Suprapubic skin (tissue), 4 donors: ENCODE data around the gene NHLRC2.

Experiments
- EP300 ChIP-seq: sonication (generic); formaldehyde crosslinking; IDR thresholded peaks from one replicate; pipeline ENCODE4 v1.6.1; 2017; ENCODE audit warnings: antibody characterized with exemption
- POLR2A ChIP-seq, 2 donors: fragments of 450-650 bp; IDR thresholded peaks; one replicate each; pipeline ENCODE4 v1.6.1; 2017; ENCODE audit warnings: antibody characterized with exemption in 2 of 2, mild to moderate bottlenecking in 2 of 2, moderate library complexity in 2 of 2
- POLR2AphosphoS5 ChIP-seq, 3 donors: sonication (generic); formaldehyde crosslinking; IDR thresholded peaks; one replicate each; pipeline ENCODE4 v1.6.1; 2017; ENCODE audit warnings: antibody characterized with exemption in 3 of 3
- TF ChIP-seq, protein P1 (sequence below), 2 donors: fragments of 200-600 bp in 1 of 2; fragments of 450-650 bp in 1 of 2; sonication (generic) in 1 of 2; IDR thresholded peaks; one replicate each; pipeline ENCODE4 v1.5.1; 2016 to 2019; ENCODE audit warnings: antibody characterized with exemption in 2 of 2, mild to moderate bottlenecking in 1 of 2, moderate library complexity in 1 of 2

DNA sequence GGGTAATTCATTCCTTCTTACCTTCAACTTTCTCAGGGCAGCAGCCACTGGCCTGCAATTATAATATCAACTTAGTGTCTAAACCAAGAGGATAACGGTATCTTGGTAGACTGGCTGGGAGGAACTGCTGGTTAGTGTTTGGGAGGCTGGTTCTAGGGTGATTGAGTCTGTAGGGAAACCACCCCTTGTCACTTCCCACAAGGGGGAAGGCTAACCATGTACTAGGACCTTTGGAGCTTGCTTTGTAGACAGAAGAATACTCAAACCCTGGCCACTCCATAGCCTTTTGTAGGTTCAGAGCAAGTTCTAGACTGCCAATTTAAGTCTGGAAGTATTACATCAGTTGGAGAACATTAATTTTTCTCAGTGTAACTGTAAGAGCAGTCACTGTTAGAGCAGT, 51.3 kb downstream of the NHLRC2 start:
- TF ChIP-seq, protein P1, sequence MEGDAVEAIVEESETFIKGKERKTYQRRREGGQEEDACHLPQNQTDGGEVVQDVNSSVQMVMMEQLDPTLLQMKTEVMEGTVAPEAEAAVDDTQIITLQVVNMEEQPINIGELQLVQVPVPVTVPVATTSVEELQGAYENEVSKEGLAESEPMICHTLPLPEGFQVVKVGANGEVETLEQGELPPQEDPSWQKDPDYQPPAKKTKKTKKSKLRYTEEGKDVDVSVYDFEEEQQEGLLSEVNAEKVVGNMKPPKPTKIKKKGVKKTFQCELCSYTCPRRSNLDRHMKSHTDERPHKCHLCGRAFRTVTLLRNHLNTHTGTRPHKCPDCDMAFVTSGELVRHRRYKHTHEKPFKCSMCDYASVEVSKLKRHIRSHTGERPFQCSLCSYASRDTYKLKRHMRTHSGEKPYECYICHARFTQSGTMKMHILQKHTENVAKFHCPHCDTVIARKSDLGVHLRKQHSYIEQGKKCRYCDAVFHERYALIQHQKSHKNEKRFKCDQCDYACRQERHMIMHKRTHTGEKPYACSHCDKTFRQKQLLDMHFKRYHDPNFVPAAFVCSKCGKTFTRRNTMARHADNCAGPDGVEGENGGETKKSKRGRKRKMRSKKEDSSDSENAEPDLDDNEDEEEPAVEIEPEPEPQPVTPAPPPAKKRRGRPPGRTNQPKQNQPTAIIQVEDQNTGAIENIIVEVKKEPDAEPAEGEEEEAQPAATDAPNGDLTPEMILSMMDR (IDR thresholded peaks at IDR 0.05), result no peak
- no peak for TF ChIP-seq POLR2A (IDR thresholded peaks at IDR 0.05)
- TF ChIP-seq EP300, result no peak
- TF ChIP-seq POLR2AphosphoS5 (IDR thresholded peaks at IDR 0.05), result no peak
